Astrocyte (in vitro differentiated cells and primary cell): ENCODE measurements around the gene ME2. TPM values are rescaled to one million over a fixed set of nuclear protein-coding genes. Genes with fewer than 3 reads are reported as not detected.

Experiments used
- DNase-seq: peaks from one replicate; pipeline ENCODE4 v3.0.0-alpha.2; 2010; ENCODE audit warnings: low read depth
- FAIRE-seq: peaks from 2 replicates; lab custom pipeline; 2011; peaks lifted over from hg19 to GRCh38; lab: Jason Lieb, UNC
- H2AFZ ChIP-seq: 2 replicates; pipeline ENCODE4 v1.6.0; 2012; ENCODE audit warnings: low read depth, low read length, inconsistent platforms
- H3K27ac ChIP-seq: 2 replicates; pipeline ENCODE4 v1.5.1; 2011; ENCODE audit warnings: low read depth, low read length, inconsistent platforms
- H3K27me3 ChIP-seq: 2 replicates; pipeline ENCODE4 v1.6.0; 2011; ENCODE audit warnings: low read length, inconsistent platforms; ENCODE audit not compliant: insufficient read depth
- H3K36me3 ChIP-seq: 2 replicates; pipeline ENCODE4 v1.5.1; 2011; ENCODE audit warnings: low read length, inconsistent platforms; ENCODE audit not compliant: insufficient read depth
- H3K4me1 ChIP-seq: 2 replicates; pipeline ENCODE4 v1.5.1; 2011; ENCODE audit warnings: low read length, inconsistent platforms; ENCODE audit not compliant: insufficient read depth
- H3K4me2 ChIP-seq: 2 replicates; pipeline ENCODE4 v1.6.0; 2012; ENCODE audit warnings: low read length, inconsistent platforms
- H3K4me3 ChIP-seq: 2 replicates; pipeline ENCODE4 v1.5.1; 2011; ENCODE audit warnings: low read depth, mild to moderate bottlenecking, low read length, inconsistent platforms; ENCODE audit not compliant: insufficient read depth
- H3K79me2 ChIP-seq: 2 replicates; pipeline ENCODE4 v1.6.0; 2012; ENCODE audit warnings: mild to moderate bottlenecking, low read length, inconsistent platforms; ENCODE audit not compliant: insufficient read depth
- H3K9ac ChIP-seq: 2 replicates; pipeline ENCODE4 v1.6.0; 2012; ENCODE audit warnings: mild to moderate bottlenecking, low read length, inconsistent platforms
- H3K9me3 ChIP-seq: 2 replicates; pipeline ENCODE4 v1.5.1; 2012; ENCODE audit warnings: low read depth, mild to moderate bottlenecking, low read length, inconsistent platforms; ENCODE audit not compliant: insufficient read depth
- H4K20me1 ChIP-seq: 2 replicates; pipeline ENCODE4 v1.6.0; 2012; ENCODE audit warnings: low read length, inconsistent platforms; ENCODE audit not compliant: insufficient read depth
- H3K27ac Mint-ChIP-seq: one replicate; pipeline ENCODE4 v1.8.0; 2021; ENCODE audit warnings: mild to moderate bottlenecking, mixed read lengths; ENCODE audit not compliant: unreplicated experiment
- H3K27me3 Mint-ChIP-seq: one replicate; pipeline ENCODE4 v1.8.0; 2021; ENCODE audit warnings: low read depth, mixed read lengths; ENCODE audit not compliant: unreplicated experiment
- H3K36me3 Mint-ChIP-seq: one replicate; pipeline ENCODE4 v1.8.0; 2021; ENCODE audit warnings: low read depth, mixed read lengths; ENCODE audit not compliant: unreplicated experiment
- H3K4me1 Mint-ChIP-seq: one replicate; pipeline ENCODE4 v1.8.0; 2021; ENCODE audit warnings: low read depth, mixed read lengths; ENCODE audit not compliant: unreplicated experiment
- H3K4me3 Mint-ChIP-seq: one replicate; pipeline ENCODE4 v1.8.0; 2021; ENCODE audit warnings: mild to moderate bottlenecking, moderate library complexity, mixed read lengths; ENCODE audit not compliant: unreplicated experiment
- H3K9me3 Mint-ChIP-seq: one replicate; pipeline ENCODE4 v1.8.0; 2021; ENCODE audit warnings: mild to moderate bottlenecking, mixed read lengths; ENCODE audit not compliant: unreplicated experiment
- EZH2 ChIP-seq: IDR thresholded peaks from 2 replicates; pipeline ENCODE4 v1.6.1; 2012; ENCODE audit warnings: mild to moderate bottlenecking, low read length, inconsistent platforms; ENCODE audit not compliant: insufficient read depth
- total RNA-seq: library from RNA; stranded (reverse); gene quantifications from 2 replicates; pipeline ENCODE4 v1.2.1, GENCODE V29; 2021
- TF ChIP-seq, protein P1 (sequence below): IDR thresholded peaks from 2 replicates; pipeline ENCODE4 v1.5.1; 2011; ENCODE audit warnings: low read depth, mild to moderate bottlenecking, inconsistent platforms, low read length, moderate library complexity; ENCODE audit not compliant: insufficient read depth

The ME2 gene
- total RNA-seq, 1 donor from 2014 or later = 44.0 TPM

DNA sequence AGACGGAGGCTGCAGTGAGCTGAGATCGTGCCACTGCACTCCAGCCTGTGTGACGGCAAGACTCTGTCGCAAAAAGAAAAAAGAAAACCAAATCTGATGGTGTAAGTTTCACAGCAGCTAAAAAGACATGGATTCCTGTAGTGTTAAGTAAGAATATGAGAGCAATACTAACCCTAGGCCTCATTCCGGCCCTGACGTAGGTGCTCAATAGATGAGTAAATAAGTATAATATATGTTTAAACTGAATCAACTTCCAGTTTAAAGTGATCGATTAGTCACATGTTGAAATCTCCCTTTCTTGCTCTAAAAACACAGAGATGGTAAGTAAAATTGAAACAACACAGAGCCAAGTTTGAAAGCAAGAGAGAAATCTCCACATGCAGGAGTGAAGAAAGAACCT, 8.0 kb downstream of the ME2 start:
- no peaks in the 10 kb centered on the region for H3K9me3 Mint-ChIP-seq
- H3K4me3 Mint-ChIP-seq = no peak overlapping the region
- peaks cover 5% of the 10 kb centered on the region for H4K20me1 ChIP-seq
- no peak overlapping the region for H3K4me3 ChIP-seq
- H3K27me3 ChIP-seq = no peaks in the 10 kb centered on the region
- TF ChIP-seq, protein P1, sequence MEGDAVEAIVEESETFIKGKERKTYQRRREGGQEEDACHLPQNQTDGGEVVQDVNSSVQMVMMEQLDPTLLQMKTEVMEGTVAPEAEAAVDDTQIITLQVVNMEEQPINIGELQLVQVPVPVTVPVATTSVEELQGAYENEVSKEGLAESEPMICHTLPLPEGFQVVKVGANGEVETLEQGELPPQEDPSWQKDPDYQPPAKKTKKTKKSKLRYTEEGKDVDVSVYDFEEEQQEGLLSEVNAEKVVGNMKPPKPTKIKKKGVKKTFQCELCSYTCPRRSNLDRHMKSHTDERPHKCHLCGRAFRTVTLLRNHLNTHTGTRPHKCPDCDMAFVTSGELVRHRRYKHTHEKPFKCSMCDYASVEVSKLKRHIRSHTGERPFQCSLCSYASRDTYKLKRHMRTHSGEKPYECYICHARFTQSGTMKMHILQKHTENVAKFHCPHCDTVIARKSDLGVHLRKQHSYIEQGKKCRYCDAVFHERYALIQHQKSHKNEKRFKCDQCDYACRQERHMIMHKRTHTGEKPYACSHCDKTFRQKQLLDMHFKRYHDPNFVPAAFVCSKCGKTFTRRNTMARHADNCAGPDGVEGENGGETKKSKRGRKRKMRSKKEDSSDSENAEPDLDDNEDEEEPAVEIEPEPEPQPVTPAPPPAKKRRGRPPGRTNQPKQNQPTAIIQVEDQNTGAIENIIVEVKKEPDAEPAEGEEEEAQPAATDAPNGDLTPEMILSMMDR = no peak
- TF ChIP-seq EZH2 = no peak
- H3K36me3 ChIP-seq = no peaks in the 10 kb centered on the region
- DNase-seq = no peak
- no peaks in the 10 kb centered on the region for H3K36me3 Mint-ChIP-seq
- FAIRE-seq = no peak
- no peaks in the 10 kb centered on the region for H3K4me1 Mint-ChIP-seq
- no peaks in the 10 kb centered on the region for H3K9me3 ChIP-seq
- no peak overlapping the region for H3K9ac ChIP-seq
- H3K27me3 Mint-ChIP-seq = no peaks in the 10 kb centered on the region
- H3K27ac Mint-ChIP-seq = no peak overlapping the region
- no peak overlapping the region for H3K4me2 ChIP-seq
- H3K4me1 ChIP-seq = no peaks in the 10 kb centered on the region
- H2AFZ ChIP-seq = no peak overlapping the region
- H3K79me2 ChIP-seq = peaks cover 42% of the 10 kb centered on the region
- no peak overlapping the region for H3K27ac ChIP-seq

DNA sequence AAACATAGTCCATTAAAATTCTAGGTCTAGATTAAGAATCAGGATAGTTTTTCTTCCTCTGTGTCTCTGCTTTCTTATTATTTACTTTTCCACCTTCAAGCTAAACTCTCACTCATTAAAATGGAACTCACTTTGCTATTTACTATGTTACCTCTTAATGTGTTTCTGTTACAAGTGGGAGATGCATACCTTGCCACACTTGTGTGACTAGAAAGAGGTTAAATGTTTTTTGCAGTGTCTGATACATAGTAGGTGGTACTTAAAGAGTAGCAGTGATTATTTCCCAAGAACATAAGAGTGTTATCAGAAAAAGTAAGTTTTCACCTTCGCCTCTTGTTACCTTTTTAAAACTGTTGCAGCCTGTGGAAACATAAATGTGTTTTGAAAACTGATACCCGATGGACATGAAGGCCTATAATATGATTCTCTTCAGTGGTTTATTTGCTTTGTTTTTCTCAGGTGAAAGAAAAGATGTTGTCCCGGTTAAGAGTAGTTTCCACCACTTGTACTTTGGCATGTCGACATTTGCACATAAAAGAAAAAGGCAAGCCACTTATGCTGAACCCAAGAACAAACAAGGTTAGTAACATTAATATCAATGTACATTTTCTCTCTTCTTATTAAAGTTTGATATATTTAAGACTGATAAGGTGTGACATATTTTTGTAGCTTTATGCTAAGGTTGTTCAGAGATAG, 16.6 kb downstream of the ME2 start:
- H3K27ac ChIP-seq = no peak overlapping the region
- no peak for FAIRE-seq
- H3K27me3 ChIP-seq = no peaks in the 10 kb centered on the region
- no peaks in the 10 kb centered on the region for H3K4me1 Mint-ChIP-seq
- no peak overlapping the region for H3K4me3 ChIP-seq
- H3K27me3 Mint-ChIP-seq = no peaks in the 10 kb centered on the region
- H3K4me3 Mint-ChIP-seq = no peak overlapping the region
- H3K27ac Mint-ChIP-seq = no peak overlapping the region
- H3K79me2 ChIP-seq = peaks cover 11% of the 10 kb centered on the region
- no peaks in the 10 kb centered on the region for H4K20me1 ChIP-seq
- no peak for DNase-seq
- no peak overlapping the region for H2AFZ ChIP-seq
- H3K9me3 ChIP-seq = no peaks in the 10 kb centered on the region
- no peak overlapping the region for H3K4me2 ChIP-seq
- peaks cover 3% of the 10 kb centered on the region for H3K36me3 ChIP-seq
- no peak overlapping the region for H3K9ac ChIP-seq
- peaks cover 10% of the 10 kb centered on the region for H3K36me3 Mint-ChIP-seq
- H3K4me1 ChIP-seq = no peaks in the 10 kb centered on the region
- TF ChIP-seq EZH2 = no peak
- TF ChIP-seq, protein P1 = no peak
- H3K9me3 Mint-ChIP-seq = peaks cover 3% of the 10 kb centered on the region

DNA sequence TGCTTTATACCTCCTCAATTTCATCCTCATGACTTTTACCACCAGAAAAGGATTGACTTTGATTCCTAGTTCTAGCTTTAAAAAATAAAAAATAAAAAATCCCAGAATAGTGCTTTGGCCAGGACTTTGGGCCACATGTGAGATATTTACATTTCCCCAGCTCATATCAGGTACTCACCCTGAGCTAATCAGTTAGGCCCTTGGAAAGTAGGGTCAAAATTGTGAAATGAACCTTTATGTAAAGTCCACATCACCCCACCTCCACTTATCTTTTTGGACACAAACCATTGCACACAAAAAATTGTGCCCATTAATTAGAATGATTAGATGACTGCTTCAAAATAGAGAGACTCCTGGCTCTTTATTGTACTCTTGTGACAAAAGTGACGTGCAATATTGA, 17.2 kb downstream of the ME2 start:
- peaks cover 3% of the 10 kb centered on the region for H3K36me3 ChIP-seq
- no peaks in the 10 kb centered on the region for H3K9me3 ChIP-seq
- DNase-seq = no peak
- peaks cover 11% of the 10 kb centered on the region for H3K79me2 ChIP-seq
- no peak overlapping the region for H3K9ac ChIP-seq
- no peaks in the 10 kb centered on the region for H3K27me3 ChIP-seq
- no peak overlapping the region for H3K4me3 Mint-ChIP-seq
- no peak for TF ChIP-seq EZH2
- TF ChIP-seq, protein P1 = no peak
- peaks cover 10% of the 10 kb centered on the region for H3K36me3 Mint-ChIP-seq
- no peak overlapping the region for H3K4me2 ChIP-seq
- no peak overlapping the region for H3K27ac Mint-ChIP-seq
- no peak overlapping the region for H3K27ac ChIP-seq
- no peaks in the 10 kb centered on the region for H4K20me1 ChIP-seq
- H3K4me3 ChIP-seq = no peak overlapping the region
- H2AFZ ChIP-seq = no peak overlapping the region
- FAIRE-seq = no peak
- no peaks in the 10 kb centered on the region for H3K4me1 Mint-ChIP-seq
- no peaks in the 10 kb centered on the region for H3K27me3 Mint-ChIP-seq
- H3K4me1 ChIP-seq = no peaks in the 10 kb centered on the region
- H3K9me3 Mint-ChIP-seq = peaks cover 3% of the 10 kb centered on the region
